ENCODE data around the gene ASH1L. TPM values are rescaled to one million over a fixed set of nuclear protein-coding genes. Genes with fewer than 3 reads are reported as not detected.

ASH1L gene
- total and polyA plus RNA-seq, 2 experiments from 2014 or later: 23.6 to 24.7 TPM

GRCh38 chr1:155509064-155509463 is 53.5 kb downstream of the ASH1L start (continued):
- TF ChIP-seq REST (IDR thresholded peaks at IDR 0.05; ENCODE audit: unreplicated experiment): no peak
- TF ChIP-seq NANOG (IDR thresholded peaks at IDR 0.05; ENCODE audit: borderline replicate concordance): no peak
- no peak for TF ChIP-seq CREB1 (CRISPR knock-in tag; IDR thresholded peaks at IDR 0.05; ENCODE audit: low read depth)
- TF ChIP-seq POLR2AphosphoS5 (IDR thresholded peaks at IDR 0.05; ENCODE audit: low read depth): no peak
- TF ChIP-seq ETS1 (IDR thresholded peaks at IDR 0.05): no peak

- no peaks in the 10 kb centered on the region for H3K27me3 ChIP-seq (ENCODE audit: insufficient read depth)
- ATAC-seq (no peak), DNase-seq (ENCODE audit: low spot score) (no peak)
- no peaks in the 10 kb centered on the region for H3K9me2 ChIP-seq (ENCODE audit: insufficient read depth)
- H3K36me3 ChIP-seq (ENCODE audit: insufficient read depth): no peaks in the 10 kb centered on the region
- Mint-ChIP-seq H3K4me3 (no peak overlapping the region), H3K9me3 (no peaks in the 10 kb centered on the region; the same call in 2 of the 3 replicates), H3K27ac (no peak overlapping the region), H3K4me1 (peaks cover 3% of the 10 kb centered on the region; the same call in 2 of the 3 replicates), H3K36me3 (ENCODE audit: low read depth) (no peaks in the 10 kb centered on the region; the same call in 2 of the 3 replicates), H3K27me3 (ENCODE audit: insufficient read depth, low read depth, poor library complexity) (peaks cover 1% of the 10 kb centered on the region)
- no peak overlapping the region for H2AFZ ChIP-seq
- 0 out of 2 replicates have a peak, but pooled peaks cover 4% of the 10 kb centered on the region for H3K4me1 ChIP-seq (ENCODE audit: insufficient read depth)
- H4K20me1 ChIP-seq (replicated peaks; ENCODE audit: insufficient read depth): peaks cover 23% of the 10 kb centered on the region
- peaks cover 80% of the 10 kb centered on the region for H3K79me2 ChIP-seq (replicated peaks; ENCODE audit: insufficient read depth)
- H3F3A ChIP-seq (replicated peaks; ENCODE audit: low read depth): no peaks in the 10 kb centered on the region
- H3K4me2 ChIP-seq: no peak overlapping the region
- no peak overlapping the region for H3K4me3 ChIP-seq
- no peak overlapping the region for H3K27ac ChIP-seq (ENCODE audit: low read depth)
- TF ChIP-seq CREB1 (CRISPR knock-in tag; IDR thresholded peaks at IDR 0.05; ENCODE audit: low read depth): no peak
- TF ChIP-seq ETS1 (IDR thresholded peaks at IDR 0.05): no peak
- TF ChIP-seq EZH2 (IDR thresholded peaks at IDR 0.05; ENCODE audit: low read depth, unreplicated experiment): no peak
- TF ChIP-seq ZNF462 (CRISPR knock-in tag; IDR thresholded peaks at IDR 0.05): no peak
- no peak for TF ChIP-seq REST (IDR thresholded peaks at IDR 0.05; ENCODE audit: unreplicated experiment)
- no peak for TF ChIP-seq STAT1 (IDR thresholded peaks at IDR 0.05; ENCODE audit: unreplicated experiment)
- TF ChIP-seq NANOG (IDR thresholded peaks at IDR 0.05; ENCODE audit: borderline replicate concordance): no peak
Measured at GRCh38 chr1:155507945-155508344, 54.7 kb downstream of the ASH1L start.

Measured in GM23338 (cell line).